ENCODE results near the gene NUDT7. TPM values are rescaled to one million over a fixed set of nuclear protein-coding genes. Genes with fewer than 3 reads are reported as not detected.

Gene NUDT7
- total RNA-seq, 1 donor from 2014 or later = 7.6 TPM

DNA sequence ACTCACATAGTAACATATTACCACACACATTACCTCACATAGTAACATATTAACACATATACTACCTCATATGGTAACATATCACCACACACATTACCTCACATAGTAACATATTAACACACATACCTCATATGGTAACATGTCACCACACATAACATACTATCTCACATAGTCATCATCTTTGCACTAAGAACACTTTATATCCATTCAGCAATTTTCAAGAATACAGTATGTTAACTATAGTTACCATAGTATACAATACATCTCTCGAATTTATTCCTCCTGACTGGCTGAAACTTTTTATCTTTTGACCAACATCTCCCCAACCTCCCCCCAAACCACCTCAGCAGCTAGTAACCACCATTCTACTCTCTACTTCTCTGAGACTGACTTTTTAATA is 7.6 kb downstream of the NUDT7 start:
- ATAC-seq = no peak

DNA sequence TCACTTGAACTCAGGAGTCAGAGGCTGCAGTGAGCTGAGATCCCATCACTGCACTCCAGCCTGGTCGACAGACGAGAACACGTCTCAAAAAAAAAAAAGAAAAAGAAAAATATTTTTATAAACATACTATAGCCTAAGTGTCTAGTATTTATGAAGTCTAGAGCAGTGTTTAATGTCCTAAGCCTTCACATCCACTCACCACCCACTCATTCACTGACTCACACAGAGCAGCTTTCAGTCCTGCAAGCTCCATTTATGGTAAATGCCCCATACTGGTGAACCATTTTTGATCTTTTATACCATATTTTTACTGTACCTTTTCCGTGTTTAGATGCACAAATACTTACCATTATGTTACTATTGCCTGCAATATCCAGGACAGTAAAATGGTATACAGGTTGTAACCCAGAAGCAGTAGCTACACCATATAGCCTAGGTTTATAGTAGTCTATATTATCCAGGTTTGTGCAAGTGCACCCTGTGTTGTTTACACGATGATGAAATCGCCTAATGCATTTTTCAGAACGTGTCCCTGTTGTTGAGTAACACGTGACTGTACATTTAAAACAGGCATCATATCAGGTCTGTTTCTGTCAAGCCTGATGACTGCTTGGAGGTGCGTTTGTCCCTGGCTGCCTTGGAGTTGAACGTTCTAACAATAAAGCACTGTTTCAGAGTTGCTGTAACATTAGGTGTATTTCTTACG is 10.1 kb downstream of the NUDT7 start:
- peak; percentile 23 for ATAC-seq

DNA sequence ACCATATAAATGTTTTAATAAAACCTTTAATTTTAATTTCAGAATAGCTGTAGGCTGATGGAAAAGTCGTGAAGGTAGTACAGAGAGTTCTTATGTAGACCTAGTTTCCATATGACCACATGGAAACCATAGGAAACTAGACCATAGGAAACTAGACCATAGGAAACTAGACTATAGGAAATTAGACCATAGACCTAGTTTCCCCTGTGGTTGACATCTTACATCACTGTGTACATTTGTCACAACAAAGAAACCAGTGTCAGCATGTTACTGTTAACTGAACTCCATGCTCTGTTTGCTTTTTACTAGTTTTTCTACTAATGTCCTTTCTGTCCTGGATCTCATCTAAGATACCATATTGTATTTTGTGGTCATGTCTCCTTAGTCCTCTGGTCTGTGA is 14.6 kb downstream of the NUDT7 start:
- no peak for ATAC-seq

DNA sequence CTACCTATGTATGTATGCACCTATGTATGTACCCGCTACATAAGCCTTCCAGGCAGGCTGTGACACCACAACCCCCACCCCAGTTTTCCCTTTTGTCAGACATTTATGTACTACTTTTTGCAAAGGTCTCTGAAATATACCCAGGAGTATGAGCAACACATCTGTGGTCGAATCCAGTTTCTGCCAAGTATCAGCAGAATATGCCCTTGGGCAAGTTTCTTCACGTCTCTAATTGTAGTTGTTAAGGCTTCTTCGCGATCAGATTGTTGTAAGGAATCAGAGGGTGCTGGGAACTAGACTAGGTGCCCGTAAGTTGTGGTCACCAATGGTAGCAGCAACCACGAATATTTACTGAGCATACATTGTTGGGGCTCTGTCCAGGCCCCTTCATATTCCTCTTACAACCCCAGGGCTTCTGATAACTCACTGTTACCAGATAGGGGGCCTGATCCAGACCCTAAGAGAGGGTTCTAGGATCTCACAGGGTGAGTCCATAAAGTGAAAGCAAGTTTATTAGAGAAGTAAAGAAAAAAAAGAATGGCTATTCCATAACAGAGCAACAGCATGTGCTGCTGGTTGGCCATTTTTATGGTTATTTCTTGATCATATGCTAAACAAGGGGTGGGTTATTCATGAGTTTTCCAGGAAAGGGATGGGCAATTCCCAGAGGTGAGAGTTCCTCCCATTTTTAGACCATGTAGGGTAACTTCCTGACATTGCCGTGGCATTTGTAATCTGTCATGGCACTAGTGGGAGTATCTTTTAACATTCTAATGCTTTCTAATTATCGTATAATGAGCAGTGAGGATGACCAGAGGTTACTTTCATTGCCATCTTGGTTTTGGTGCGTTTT is 16.6 kb downstream of the NUDT7 start:
- ATAC-seq = no peak

DNA sequence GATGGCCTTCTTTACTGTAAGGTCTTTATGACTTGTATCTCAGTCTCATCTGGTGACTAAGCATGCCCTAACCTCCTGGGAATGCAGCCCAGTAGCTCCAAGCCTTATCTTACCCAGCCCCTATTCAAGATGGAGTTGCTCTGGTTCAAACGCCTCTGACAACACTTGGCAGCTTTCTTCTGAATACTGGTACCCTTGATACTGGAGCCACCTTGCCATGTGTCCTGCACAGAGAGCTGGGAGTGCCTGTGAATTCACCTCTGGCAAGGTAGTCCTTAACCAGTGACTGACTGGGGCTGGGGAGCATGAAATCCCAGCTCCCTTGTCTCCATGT is 17.2 kb downstream of the NUDT7 start:
- no peak for ATAC-seq

DNA sequence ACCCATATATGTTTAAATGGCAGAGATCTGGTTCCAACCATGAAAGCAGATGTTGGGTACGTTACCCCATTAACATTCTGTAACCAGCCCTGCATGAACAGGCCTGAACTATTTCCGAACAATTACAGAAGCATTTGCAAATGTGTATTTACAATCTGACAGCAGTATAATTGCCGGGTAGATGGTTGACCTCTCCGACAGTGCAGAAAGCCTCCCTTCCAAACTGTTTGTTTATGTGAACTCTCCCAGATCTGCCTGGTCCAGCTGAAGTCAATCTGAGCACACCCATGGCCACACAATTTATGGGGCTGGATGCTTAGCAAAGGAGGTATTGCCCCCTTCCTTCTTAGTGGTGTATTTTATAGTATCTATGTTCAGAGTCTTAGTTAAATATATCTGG is 21.8 kb downstream of the NUDT7 start:
- ATAC-seq = no peak

DNA sequence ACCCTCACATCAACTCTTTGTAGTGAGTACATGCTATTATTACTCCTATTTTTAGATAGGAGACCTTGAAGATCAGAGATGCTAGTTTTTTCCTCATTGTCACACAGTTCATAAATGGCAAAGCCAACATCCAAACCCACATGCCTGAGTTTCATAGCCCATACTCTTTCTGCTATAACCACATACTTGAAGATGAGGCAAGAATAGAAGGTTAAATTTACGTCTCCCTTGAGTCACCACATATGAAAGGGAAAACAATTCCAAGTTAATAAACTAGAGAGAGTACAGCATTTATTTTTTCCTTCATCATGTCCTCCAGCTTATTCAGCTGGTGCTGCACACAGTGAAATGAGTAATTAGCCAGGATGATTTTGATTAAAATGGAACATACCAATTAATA is 23.7 kb downstream of the NUDT7 start:
- ATAC-seq = no peak

DNA sequence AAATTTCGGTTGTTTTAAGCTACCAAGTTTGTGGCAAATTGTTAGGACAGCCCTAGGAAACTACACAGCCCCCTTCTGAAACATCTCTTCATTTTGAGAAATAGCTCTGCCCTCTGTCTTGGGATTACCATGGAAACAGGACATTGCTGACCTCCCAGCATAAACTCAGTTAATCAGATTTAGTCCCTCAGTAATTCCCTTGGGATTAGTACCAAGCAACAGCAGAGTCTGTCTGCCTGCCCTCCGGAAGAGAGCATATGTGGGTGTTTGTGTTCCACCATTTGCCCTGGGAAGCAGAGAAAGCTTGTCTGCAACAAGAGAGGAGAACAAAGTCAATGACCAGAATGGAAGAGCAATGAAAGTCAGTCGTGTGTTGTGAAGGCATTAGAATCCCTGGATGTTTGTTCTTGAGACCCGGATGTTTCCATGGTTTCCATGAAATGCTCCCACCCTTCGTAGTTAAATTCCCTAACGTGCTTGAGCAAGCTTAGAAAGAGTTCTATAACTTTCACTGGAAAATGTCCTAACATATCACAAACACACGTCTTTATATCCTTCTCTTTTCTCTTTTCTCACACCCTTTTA is 26.2 kb downstream of the NUDT7 start:
- ATAC-seq = no peak

DNA sequence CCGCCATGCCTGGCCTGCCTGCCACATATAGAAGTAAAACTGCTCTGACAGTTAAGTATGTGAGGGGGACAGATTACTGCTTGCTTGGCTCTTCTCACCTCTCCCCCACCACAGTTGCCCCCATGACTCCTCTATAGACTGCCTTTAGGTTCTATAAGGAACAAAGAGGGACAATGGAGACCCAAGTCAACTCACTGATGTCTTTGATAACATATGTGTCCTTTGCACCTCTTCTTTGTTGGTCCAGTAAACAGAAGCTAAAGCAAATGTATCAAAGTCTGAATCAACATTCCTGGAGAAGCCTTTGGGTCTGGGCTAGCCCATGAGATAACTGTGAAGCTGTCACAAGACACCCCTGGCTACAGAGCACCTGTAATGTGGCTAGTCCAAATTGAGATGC is 27.1 kb downstream of the NUDT7 start:
- no peak for ATAC-seq

DNA sequence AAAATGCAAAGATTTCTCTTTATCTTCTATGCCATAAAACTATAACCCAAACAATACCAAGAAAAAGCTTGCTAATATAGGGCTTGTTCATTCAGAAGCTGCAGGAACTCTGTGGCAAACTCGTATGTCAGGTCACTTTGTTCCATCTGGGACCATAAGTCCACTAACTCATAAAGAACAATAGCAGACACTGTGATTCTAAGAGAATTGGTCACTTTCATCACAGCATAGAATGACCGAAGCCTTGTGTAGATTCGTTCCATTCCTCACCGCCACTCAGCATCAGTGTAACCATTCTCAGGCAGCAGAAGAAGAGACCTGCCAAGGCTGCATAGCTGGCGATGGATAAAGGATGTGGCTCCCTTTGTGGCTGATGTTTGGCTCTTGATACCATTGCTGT is 35.7 kb downstream of the NUDT7 start:
- no peak for ATAC-seq

DNA sequence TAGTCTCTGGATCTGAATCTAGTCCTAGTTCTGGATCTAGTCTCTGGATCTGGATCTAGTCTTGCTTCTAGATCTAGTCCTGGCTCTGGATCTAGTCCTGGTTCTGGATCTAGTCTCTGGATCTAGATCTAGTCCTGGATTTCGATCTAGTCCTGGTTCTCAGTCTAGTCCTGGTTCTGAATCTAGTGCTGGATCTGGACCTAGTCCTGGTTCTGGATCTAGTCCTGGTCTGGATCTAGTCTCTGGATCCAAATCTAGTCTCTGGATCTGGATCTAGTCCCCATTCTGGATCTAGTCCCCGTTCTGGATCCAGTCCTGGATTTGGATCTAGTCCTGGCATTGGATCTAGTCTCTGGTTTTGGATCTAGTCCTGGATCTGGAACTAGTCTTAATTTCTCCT is 36.2 kb downstream of the NUDT7 start:
- ATAC-seq = no peak

DNA sequence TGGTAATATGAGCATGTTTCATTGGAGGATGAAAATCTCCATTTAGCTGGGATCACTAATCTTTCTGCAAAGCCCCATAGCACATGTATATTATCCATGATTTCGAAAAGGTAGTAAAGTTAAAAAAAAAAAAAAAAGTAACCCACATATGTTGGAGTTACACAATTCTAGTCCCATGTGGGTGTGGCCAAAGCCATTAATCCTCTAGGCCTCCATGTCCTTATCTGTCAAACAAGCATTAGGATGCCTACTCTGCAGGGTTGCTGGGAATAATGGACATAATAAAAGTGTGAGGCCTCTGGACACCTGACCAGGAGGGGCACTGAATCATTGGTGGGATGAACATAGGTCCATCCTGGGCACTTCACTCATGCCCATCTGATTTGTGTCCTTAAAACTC is 36.9 kb downstream of the NUDT7 start:
- ATAC-seq = no peak

DNA sequence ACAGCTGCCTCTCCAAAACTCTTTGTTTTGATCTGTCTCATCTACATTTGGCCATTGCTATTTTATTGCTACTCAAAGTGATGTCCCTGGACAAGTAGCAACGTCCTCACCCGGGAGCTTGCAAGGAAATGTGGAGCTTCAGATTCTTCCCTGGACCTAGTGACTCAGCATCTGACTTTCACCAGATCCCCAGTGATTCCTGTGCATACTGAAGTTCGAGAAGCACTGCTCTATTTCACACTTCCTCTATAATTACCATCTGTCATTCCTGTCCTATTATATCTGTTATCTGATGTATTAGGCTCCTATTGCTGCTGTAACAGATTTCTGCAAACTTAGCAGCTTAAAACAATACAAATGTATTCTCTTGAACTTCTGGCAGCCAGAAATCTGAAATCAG is 37.5 kb downstream of the NUDT7 start:
- ATAC-seq = no peak

DNA sequence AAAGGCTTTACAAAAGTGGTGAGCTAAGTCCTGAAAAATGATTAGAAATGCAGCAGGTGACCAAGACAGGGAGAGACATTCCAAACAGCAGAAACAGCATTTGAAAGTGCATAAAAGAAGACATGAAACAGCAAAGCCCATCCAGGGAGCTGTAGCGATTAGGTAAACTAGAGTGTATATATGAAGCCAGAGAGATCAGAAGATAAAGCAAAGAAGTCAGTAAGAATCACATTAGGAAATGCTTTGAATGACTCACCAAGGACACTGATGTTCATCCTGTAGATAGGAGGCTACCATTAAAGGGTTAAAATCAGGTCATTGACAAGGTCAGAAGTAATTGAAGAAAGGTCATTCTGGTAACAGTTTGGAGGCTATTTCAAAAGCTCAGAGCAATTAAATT is 38.5 kb downstream of the NUDT7 start:
- no peak for ATAC-seq

DNA sequence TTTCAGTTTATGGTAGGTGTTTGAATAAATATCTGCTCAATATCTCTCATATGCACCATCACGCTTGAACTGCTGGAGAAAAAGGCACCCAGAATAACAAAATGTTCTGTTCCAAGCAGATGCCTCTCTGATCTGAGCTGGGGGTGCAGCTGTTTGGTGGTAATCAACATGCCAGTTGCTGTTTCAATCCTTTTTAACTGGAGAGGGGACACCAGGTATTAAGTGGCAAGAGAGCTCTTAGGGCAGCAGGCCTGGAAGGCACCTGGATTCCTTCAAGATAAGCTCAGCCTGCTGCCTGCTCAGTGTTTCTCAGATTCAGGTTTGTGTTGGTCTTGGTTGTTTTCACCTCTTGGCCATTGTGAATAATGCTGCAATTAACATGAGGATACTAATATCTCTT is 38.9 kb downstream of the NUDT7 start:
- ATAC-seq = no peak

DNA sequence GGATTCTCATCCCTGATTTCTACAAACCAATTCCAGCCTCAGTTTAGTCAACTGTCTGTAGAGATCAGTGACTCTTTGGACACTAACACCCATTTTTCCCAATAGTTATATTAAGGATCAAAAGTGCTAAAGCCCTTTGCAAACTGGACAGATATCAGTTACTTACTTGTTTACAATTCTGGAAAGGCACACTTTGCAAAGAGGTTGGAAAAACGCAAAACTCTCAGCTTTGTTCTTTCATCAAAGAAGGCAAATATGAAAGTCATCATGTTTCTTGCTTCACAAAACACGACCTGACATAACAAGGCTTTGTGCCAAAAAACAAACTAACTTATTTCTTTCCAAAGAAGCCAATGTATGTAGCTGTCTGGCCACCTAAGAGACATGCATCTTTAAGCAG is 39.9 kb downstream of the NUDT7 start:
- ATAC-seq = no peak

DNA sequence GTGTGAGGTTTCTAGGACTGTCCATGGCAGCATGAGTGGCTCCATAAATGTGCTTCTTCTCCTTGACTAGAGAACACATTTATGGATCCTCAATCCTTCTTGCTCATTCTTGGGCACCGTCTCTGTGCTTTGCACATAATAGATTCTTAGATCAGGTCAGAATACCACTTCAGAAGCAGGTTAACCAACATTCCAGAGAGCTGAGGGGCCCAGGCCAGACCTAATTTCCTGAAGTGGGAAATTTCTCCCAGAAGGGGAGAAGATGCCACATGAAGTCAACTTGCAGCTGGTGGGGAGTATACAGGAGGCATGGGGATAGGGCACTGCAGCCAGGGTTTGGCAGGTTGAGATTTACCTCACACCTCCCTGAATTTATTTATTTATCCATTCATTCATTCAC is 41.7 kb downstream of the NUDT7 start:
- no peak for ATAC-seq

DNA sequence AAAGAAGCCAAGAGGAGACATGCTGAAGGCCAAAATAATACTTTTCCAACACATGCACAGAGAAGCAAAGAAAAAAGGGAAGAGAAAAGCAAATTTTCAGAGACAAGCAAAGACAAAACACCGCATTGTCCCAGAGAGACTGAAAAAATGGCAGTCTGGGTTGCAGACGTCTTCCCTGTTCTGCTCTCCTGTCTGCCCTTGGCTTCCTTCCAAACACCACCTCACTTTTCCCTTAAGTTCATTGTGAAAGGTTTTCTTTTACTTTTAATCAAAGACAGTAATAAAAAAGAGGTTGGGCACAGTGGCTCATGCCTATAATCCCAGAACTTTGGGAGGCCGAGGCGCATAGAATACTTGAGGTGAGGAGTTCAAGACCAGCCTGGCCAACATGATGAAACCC is 44.9 kb downstream of the NUDT7 start:
- no peak for ATAC-seq

DNA sequence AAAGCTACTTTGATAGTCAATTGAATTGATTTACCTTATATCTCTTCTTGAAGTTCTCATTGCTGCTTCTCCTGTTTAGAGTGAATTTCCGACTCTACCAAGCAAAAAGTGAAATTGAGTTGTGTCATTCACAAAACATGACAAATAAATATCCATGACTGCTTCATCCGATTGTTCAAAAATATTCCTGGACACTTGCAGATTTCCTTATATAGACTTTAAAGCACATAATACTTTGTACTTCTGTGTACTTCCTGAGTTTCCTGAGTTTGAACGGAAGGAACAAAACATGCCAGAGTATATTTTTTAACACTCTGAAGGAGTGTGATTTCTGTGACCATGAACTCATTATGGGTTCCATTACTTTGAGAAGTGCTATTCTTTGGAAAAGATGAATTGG is 45.5 kb downstream of the NUDT7 start:
- no peak for ATAC-seq

DNA sequence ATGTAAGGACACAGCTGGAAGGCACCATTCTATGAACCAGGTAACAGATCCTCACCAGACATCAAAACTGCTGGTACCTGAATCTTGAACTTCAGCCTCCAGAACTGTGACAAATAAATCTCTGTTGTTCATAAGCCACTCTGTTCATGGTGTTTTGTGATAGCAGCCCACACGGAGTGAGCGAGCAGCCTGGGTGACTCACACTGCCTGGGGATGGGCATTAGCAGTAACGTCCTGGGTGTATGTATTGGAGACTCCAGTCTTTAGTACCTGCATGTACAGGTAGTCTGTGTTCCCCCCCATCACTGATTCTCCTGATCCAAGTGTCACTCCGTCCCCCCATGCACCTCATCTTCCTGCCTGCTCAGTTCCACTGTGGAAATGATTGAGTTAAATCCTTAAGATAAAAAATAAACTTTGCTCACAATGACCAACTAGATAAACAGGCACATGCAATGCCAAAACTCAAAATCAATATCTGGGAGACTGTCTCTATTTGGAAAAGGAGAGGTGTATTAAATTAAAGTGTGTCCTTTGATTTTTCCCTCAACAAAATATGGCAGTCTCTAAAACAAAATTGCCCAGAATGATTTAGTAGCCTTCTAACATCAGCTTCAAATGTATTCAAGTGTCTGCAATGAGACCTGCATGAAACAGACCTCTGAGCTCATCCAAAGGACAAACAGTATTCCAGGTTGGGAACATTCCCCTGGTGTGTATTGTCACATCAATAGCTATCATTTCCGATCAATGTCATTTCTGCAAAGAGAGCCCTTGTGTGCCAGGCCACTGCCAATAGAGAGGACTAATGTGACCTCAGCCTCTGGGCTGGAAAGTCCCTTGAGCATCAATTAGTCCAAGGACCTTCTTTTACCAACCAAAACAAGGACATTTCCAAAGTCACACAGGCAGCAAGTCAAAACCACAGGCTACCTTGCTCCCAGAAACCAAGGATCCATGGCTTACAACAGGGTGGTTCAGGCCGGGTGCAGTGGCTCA is 53.9 kb downstream of the NUDT7 start:
- no peak for ATAC-seq

DNA sequence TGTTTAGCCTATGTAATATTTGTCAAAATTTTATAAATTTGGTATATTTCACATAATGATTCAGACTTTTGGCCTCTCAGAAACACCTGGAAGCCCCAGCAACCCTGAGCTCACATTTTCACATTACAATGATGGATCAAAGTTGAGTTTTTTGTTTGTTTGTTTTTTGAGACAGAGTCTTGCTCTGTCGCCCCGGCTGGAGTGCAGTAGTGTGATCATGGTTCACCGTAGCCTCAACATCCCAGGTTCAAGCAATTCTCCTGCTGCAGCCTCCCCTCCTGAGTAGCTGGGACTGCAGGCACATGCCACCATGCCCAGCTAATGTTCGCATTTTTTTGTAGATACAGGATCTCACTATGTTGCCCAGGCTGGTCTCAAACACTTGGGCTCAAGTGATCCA is 55.4 kb downstream of the NUDT7 start:
- ATAC-seq = no peak

DNA sequence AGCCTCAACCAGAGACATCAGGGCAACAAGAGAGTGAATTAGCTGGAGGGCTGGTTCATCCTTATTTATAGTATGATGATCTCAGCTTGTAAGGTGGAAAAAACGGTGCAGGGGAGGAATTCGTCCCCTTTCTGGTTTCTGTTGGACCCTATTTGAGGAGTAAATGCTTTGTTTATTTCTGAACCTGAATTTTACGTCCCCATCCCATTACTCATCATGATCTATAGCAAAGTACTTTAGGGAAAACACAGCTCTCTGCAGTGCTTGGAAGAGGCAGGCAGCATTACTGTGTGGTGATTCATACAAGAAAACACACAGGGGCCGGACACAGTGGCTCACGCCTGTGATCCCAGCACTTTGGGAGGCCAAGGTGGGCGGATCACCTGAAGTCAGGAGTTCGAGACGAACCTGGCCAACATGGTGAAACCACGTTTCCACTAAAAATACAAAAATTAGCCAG is 58.1 kb downstream of the NUDT7 start:
- ATAC-seq = no peak

DNA sequence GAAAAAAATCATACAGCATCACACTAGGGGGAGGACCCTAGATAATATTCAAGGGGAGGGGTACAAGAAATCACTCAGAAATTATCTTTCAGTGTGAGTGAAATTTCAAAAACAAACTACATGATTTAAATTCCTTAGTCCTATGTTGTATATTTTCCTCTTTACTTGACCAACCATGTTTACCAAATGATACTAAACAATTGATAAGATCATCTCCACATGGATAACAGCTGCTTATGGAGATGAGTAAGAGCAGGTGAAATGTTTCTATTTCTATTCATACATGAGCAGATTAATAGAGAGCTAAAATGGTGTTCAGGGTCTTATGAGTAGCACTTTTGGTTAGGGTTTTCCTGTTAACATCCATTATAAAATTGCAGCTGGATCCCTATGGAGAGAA is 58.8 kb downstream of the NUDT7 start:
- ATAC-seq = no peak
